WTC11 (cell line): Measurements from ENCODE around the gene ST8SIA6. TPM values are rescaled to one million over a fixed set of nuclear protein-coding genes. Genes with fewer than 3 reads are reported as not detected.
"Not testable (repeated sequence)": the region's sequence is repeated elsewhere in the genome, so short reads cannot be mapped to it uniquely, and the experiment has no call there.

Experiments used
- ATAC-seq: fragments of 200-7000 bp; cut with Tn5 transposase; 2 replicates; pipeline ENCODE4 v1.10.0; 2021; ENCODE audit warnings: mild to moderate bottlenecking, moderate library complexity
- CTCF ChIA-PET: fragments of 300-600 bp; sonication (Branson Sonifier 250); formaldehyde crosslinking; loops from one replicate; lab custom pipeline; 2021; ENCODE audit warnings: antibody characterized with exemption; lab: Charles Lee
- POLR2A ChIA-PET: fragments of 350-600 bp; sonication (Branson Sonifier 250); formaldehyde crosslinking; loops from one replicate; lab custom pipeline; 2021; ENCODE audit warnings: antibody characterized with exemption; lab: Charles Lee
- DNase-seq: peaks from one replicate; pipeline ENCODE4 v3.0.0; 2021; ENCODE audit warnings: low spot score
- H3K27ac Mint-ChIP-seq: 2 replicates; pipeline ENCODE4 v1.8.0; 2021; ENCODE audit warnings: mixed read lengths
- H3K27me3 Mint-ChIP-seq: 2 replicates; pipeline ENCODE4 v1.8.0; 2021; ENCODE audit warnings: low read depth, mild to moderate bottlenecking, moderate library complexity, mixed read lengths
- H3K36me3 Mint-ChIP-seq: 2 replicates; pipeline ENCODE4 v1.8.0; 2021; ENCODE audit warnings: mixed read lengths
- H3K4me1 Mint-ChIP-seq: 2 replicates; pipeline ENCODE4 v1.8.0; 2022; ENCODE audit warnings: mixed read lengths
- H3K4me3 Mint-ChIP-seq: 2 replicates; pipeline ENCODE4 v1.8.0; 2021; ENCODE audit warnings: mild to moderate bottlenecking, moderate library complexity, mixed read lengths
- H3K9me3 Mint-ChIP-seq: 2 replicates; pipeline ENCODE4 v1.8.0; 2021; ENCODE audit warnings: mixed read lengths
- ATF6 ChIP-seq: sonication (generic); formaldehyde crosslinking; IDR thresholded peaks from 2 replicates; pipeline ENCODE4 v1.8.1; 2023; ENCODE audit warnings: mild to moderate bottlenecking, missing genetic modification reagents
- CREM ChIP-seq: sonication (generic); formaldehyde crosslinking; IDR thresholded peaks from 2 replicates; pipeline ENCODE4 v1.8.1; 2022; ENCODE audit warnings: mild to moderate bottlenecking, missing genetic modification reagents, moderate library complexity
- CTCF ChIP-seq: fragments of 200-600 bp; IDR thresholded peaks from 2 replicates; pipeline ENCODE4 v1.8.0; 2022; ENCODE audit warnings: antibody characterized with exemption
- E2F1 ChIP-seq: sonication (generic); formaldehyde crosslinking; IDR thresholded peaks from 2 replicates; pipeline ENCODE4 v1.8.0; 2022; ENCODE audit warnings: mild to moderate bottlenecking, missing genetic modification reagents
- E2F5 ChIP-seq: sonication (generic); formaldehyde crosslinking; IDR thresholded peaks from 2 replicates; pipeline ENCODE4 v1.8.1; 2022; ENCODE audit warnings: mild to moderate bottlenecking, moderate library complexity, missing genetic modification reagents
- EMX1 ChIP-seq: fragments of 250-450 bp; sonication (Bioruptor Pico); IDR thresholded peaks from 2 replicates; pipeline ENCODE4 v1.8.0; 2021; ENCODE audit warnings: mild to moderate bottlenecking
- ESRRA ChIP-seq: sonication (generic); formaldehyde crosslinking; IDR thresholded peaks from 2 replicates; pipeline ENCODE4 v1.8.1; 2022; ENCODE audit warnings: mild to moderate bottlenecking, missing genetic modification reagents, borderline replicate concordance
- FOXK1 ChIP-seq: sonication (generic); formaldehyde crosslinking; IDR thresholded peaks from 2 replicates; pipeline ENCODE4 v1.8.0; 2022; ENCODE audit warnings: mild to moderate bottlenecking, moderate library complexity, missing genetic modification reagents
- GABPB1 ChIP-seq: sonication (generic); formaldehyde crosslinking; IDR thresholded peaks from 2 replicates; pipeline ENCODE4 v1.8.1; 2023; ENCODE audit warnings: mild to moderate bottlenecking, missing genetic modification reagents
- MAX ChIP-seq: sonication (generic); formaldehyde crosslinking; IDR thresholded peaks from 2 replicates; pipeline ENCODE4 v1.8.0; 2022; ENCODE audit warnings: mild to moderate bottlenecking, missing genetic modification reagents
- NFE2L1 ChIP-seq: sonication (generic); formaldehyde crosslinking; IDR thresholded peaks from 2 replicates; pipeline ENCODE4 v1.8.1; 2023; ENCODE audit warnings: missing genetic modification reagents
- NFYB ChIP-seq: sonication (generic); formaldehyde crosslinking; conservative IDR thresholded peaks from 2 replicates; pipeline ENCODE4 v1.8.0; 2022; ENCODE audit warnings: low read depth, missing genetic modification reagents
- PRRX2 ChIP-seq: fragments of 250-450 bp; sonication (Bioruptor Pico); IDR thresholded peaks from 2 replicates; pipeline ENCODE4 v1.8.0; 2021; ENCODE audit warnings: mild to moderate bottlenecking
- RELA ChIP-seq: sonication (generic); formaldehyde crosslinking; IDR thresholded peaks from 2 replicates; pipeline ENCODE4 v1.8.1; 2022; ENCODE audit warnings: missing genetic modification reagents, mild to moderate bottlenecking, borderline replicate concordance
- SMAD3 ChIP-seq: sonication (generic); formaldehyde crosslinking; IDR thresholded peaks from 2 replicates; pipeline ENCODE4 v1.8.0; 2022; ENCODE audit warnings: missing genetic modification reagents, mild to moderate bottlenecking, borderline replicate concordance
- TCF7 ChIP-seq: sonication (generic); formaldehyde crosslinking; IDR thresholded peaks from 2 replicates; pipeline ENCODE4 v1.8.0; 2022; ENCODE audit warnings: mild to moderate bottlenecking, low read depth, missing genetic modification reagents, moderate library complexity
- ZBTB43 ChIP-seq: sonication (generic); formaldehyde crosslinking; IDR thresholded peaks from 2 replicates; pipeline ENCODE4 v1.8.1; 2023; ENCODE audit warnings: mild to moderate bottlenecking, missing genetic modification reagents
- ZNF317 ChIP-seq: sonication (generic); formaldehyde crosslinking; IDR thresholded peaks from 2 replicates; pipeline ENCODE4 v1.8.1; 2023; ENCODE audit warnings: low read depth, mild to moderate bottlenecking, moderate library complexity, missing genetic modification reagents, borderline replicate concordance
- ZNF512 ChIP-seq: sonication (generic); formaldehyde crosslinking; IDR thresholded peaks from 2 replicates; pipeline ENCODE4 v1.8.1; 2022; ENCODE audit warnings: missing genetic modification reagents, borderline replicate concordance
- total RNA-seq: library from RNA; stranded (reverse); gene quantifications from 3 replicates; pipeline ENCODE4 v1.2.3, GENCODE V29; 2021

ST8SIA6 gene
- total RNA-seq, 1 experiment from 2014 or later, result 3.5 TPM

- ATAC-seq (no peak), DNase-seq (no peak)
- no peaks in the 10 kb centered on the region for H3K36me3 Mint-ChIP-seq
Observed at GRCh38 chr10:17326377-17326776, 128.0 kb downstream of the ST8SIA6 start.

GRCh38 chr10:17321957-17322356, 132.4 kb downstream of the ST8SIA6 start:
- H3K9me3 Mint-ChIP-seq, H3K4me1 Mint-ChIP-seq, DNase-seq, H3K4me3 Mint-ChIP-seq, H3K27ac Mint-ChIP-seq, H3K27me3 Mint-ChIP-seq, H3K36me3 Mint-ChIP-seq, POLR2A ChIA-PET, ATAC-seq: not testable (repeated sequence)
- CTCF ChIA-PET, result interaction anchor here (0.7 kb wide), 1 partner anchor 130 kb away, joined by 3 read pairs; no protein-coding TSS in a partner anchor

More at GRCh38 chr10:17326377-17326776, 128.0 kb downstream of the ST8SIA6 start:
- no peak overlapping the region for H3K27ac Mint-ChIP-seq
- no peaks in the 10 kb centered on the region for H3K27me3 Mint-ChIP-seq
- ChIA-PET CTCF (interaction anchor here (1.2 kb wide), 1 partner anchor 50 kb away, joined by 4 read pairs; no protein-coding TSS in a partner anchor), POLR2A (no interaction called here)
- no peak overlapping the region for H3K4me3 Mint-ChIP-seq
- peaks cover 5% of the 10 kb centered on the region for H3K9me3 Mint-ChIP-seq
- TF ChIP-seq SMAD3 (no peak), NFYB (no peak), PRRX2 (CRISPR knock-in tag) (no peak)
- TF ChIP-seq, all 79 proteins: peak for 0
- H3K4me1 Mint-ChIP-seq, result peaks cover 7% of the 10 kb centered on the region; the same call in 1 of the 2 replicates

GRCh38 chr10:17316488-17317170, 137.8 kb downstream of the ST8SIA6 start:
- no peak overlapping the region for H3K27ac Mint-ChIP-seq
- no peak overlapping the region for H3K4me3 Mint-ChIP-seq
- no peaks in the 10 kb centered on the region for H3K9me3 Mint-ChIP-seq
- DNase-seq, result no peak
- ATAC-seq, result no peak
- CTCF ChIA-PET, result interaction anchor here (1.2 kb wide), 1 partner anchor 59 kb away, joined by 3 read pairs; no protein-coding TSS in a partner anchor
- H3K4me1 Mint-ChIP-seq, result 0 out of 2 replicates have a peak, but pooled peaks cover 4% of the 10 kb centered on the region
- no peak for TF ChIP-seq E2F5 (CRISPR knock-in tag)
- TF ChIP-seq FOXK1 (CRISPR knock-in tag), result no peak
- no peak for TF ChIP-seq CREM (CRISPR knock-in tag)
- no peak for TF ChIP-seq ZBTB43 (CRISPR knock-in tag)
- TF ChIP-seq EMX1 (CRISPR knock-in tag), result no peak
- no peak for TF ChIP-seq E2F1
- TF ChIP-seq ZNF317 (CRISPR knock-in tag), result no peak
- no peak for TF ChIP-seq ZNF512 (CRISPR knock-in tag)
- TF ChIP-seq ESRRA, result no peak
- no peak for TF ChIP-seq CTCF
- no peak for TF ChIP-seq TCF7 (CRISPR knock-in tag)
- TF ChIP-seq NFE2L1 (CRISPR knock-in tag), result no peak
- no peak for TF ChIP-seq ATF6 (CRISPR knock-in tag)
- TF ChIP-seq MAX, result no peak
- no peak for TF ChIP-seq GABPB1
- no peak for TF ChIP-seq NFYB
- TF ChIP-seq RELA (CRISPR knock-in tag), result no peak
- no peaks in the 10 kb centered on the region for H3K27me3 Mint-ChIP-seq
- H3K36me3 Mint-ChIP-seq, result no peaks in the 10 kb centered on the region
- POLR2A ChIA-PET, result no interaction called here
